ENCODE measurements around the gene ATP6AP2. TPM values are rescaled to one million over a fixed set of nuclear protein-coding genes. Genes with fewer than 3 reads are reported as not detected.

Gene ATP6AP2
- total RNA-seq, 1 experiment from 2014 or later, result 78.7 TPM

- DNase-seq (ENCODE audit: low spot score), result no peak
- TF ChIP-seq TEAD1 (CRISPR knock-in tag; IDR thresholded peaks at IDR 0.05) (no peak), ZNF138 (CRISPR knock-in tag; conservative IDR thresholded peaks at IDR 0.05) (no peak), JUN (CRISPR knock-in tag; IDR thresholded peaks at IDR 0.05) (no peak), MYBL2 (CRISPR knock-in tag; IDR thresholded peaks at IDR 0.05) (no peak), TP53 (CRISPR knock-in tag; IDR thresholded peaks at IDR 0.05) (no peak), NR3C1 (CRISPR knock-in tag; conservative IDR thresholded peaks at IDR 0.05; ENCODE audit: low read depth) (no peak), SMAD3 (CRISPR knock-in tag; IDR thresholded peaks at IDR 0.05; ENCODE audit: borderline replicate concordance) (no peak), PRRX2 (CRISPR knock-in tag; IDR thresholded peaks at IDR 0.05) (no peak), ELF4 (CRISPR knock-in tag; IDR thresholded peaks at IDR 0.05; ENCODE audit: low read depth) (no peak), ZNF232 (CRISPR knock-in tag; IDR thresholded peaks at IDR 0.05) (no peak), JAZF1 (CRISPR knock-in tag; IDR thresholded peaks at IDR 0.05) (no peak), AFF4 (CRISPR knock-in tag; IDR thresholded peaks at IDR 0.05; ENCODE audit: borderline replicate concordance) (no peak), NR1H2 (CRISPR knock-in tag; IDR thresholded peaks at IDR 0.05) (no peak)
- TF ChIP-seq, protein P1, sequence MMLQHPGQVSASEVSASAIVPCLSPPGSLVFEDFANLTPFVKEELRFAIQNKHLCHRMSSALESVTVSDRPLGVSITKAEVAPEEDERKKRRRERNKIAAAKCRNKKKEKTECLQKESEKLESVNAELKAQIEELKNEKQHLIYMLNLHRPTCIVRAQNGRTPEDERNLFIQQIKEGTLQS (CRISPR knock-in tag; conservative IDR thresholded peaks at IDR 0.05), result no peak
- TF ChIP-seq, protein P2, sequence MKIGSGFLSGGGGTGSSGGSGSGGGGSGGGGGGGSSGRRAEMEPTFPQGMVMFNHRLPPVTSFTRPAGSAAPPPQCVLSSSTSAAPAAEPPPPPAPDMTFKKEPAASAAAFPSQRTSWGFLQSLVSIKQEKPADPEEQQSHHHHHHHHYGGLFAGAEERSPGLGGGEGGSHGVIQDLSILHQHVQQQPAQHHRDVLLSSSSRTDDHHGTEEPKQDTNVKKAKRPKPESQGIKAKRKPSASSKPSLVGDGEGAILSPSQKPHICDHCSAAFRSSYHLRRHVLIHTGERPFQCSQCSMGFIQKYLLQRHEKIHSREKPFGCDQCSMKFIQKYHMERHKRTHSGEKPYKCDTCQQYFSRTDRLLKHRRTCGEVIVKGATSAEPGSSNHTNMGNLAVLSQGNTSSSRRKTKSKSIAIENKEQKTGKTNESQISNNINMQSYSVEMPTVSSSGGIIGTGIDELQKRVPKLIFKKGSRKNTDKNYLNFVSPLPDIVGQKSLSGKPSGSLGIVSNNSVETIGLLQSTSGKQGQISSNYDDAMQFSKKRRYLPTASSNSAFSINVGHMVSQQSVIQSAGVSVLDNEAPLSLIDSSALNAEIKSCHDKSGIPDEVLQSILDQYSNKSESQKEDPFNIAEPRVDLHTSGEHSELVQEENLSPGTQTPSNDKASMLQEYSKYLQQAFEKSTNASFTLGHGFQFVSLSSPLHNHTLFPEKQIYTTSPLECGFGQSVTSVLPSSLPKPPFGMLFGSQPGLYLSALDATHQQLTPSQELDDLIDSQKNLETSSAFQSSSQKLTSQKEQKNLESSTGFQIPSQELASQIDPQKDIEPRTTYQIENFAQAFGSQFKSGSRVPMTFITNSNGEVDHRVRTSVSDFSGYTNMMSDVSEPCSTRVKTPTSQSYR (CRISPR knock-in tag; IDR thresholded peaks at IDR 0.05), result no peak
- TF ChIP-seq, protein P3, sequence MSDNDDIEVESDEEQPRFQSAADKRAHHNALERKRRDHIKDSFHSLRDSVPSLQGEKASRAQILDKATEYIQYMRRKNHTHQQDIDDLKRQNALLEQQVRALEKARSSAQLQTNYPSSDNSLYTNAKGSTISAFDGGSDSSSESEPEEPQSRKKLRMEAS (CRISPR knock-in tag; IDR thresholded peaks at IDR 0.05), result no peak
- TF ChIP-seq, protein P4, sequence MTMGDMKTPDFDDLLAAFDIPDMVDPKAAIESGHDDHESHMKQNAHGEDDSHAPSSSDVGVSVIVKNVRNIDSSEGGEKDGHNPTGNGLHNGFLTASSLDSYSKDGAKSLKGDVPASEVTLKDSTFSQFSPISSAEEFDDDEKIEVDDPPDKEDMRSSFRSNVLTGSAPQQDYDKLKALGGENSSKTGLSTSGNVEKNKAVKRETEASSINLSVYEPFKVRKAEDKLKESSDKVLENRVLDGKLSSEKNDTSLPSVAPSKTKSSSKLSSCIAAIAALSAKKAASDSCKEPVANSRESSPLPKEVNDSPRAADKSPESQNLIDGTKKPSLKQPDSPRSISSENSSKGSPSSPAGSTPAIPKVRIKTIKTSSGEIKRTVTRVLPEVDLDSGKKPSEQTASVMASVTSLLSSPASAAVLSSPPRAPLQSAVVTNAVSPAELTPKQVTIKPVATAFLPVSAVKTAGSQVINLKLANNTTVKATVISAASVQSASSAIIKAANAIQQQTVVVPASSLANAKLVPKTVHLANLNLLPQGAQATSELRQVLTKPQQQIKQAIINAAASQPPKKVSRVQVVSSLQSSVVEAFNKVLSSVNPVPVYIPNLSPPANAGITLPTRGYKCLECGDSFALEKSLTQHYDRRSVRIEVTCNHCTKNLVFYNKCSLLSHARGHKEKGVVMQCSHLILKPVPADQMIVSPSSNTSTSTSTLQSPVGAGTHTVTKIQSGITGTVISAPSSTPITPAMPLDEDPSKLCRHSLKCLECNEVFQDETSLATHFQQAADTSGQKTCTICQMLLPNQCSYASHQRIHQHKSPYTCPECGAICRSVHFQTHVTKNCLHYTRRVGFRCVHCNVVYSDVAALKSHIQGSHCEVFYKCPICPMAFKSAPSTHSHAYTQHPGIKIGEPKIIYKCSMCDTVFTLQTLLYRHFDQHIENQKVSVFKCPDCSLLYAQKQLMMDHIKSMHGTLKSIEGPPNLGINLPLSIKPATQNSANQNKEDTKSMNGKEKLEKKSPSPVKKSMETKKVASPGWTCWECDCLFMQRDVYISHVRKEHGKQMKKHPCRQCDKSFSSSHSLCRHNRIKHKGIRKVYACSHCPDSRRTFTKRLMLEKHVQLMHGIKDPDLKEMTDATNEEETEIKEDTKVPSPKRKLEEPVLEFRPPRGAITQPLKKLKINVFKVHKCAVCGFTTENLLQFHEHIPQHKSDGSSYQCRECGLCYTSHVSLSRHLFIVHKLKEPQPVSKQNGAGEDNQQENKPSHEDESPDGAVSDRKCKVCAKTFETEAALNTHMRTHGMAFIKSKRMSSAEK (CRISPR knock-in tag; IDR thresholded peaks at IDR 0.05; ENCODE audit: borderline replicate concordance), result no peak
- TF ChIP-seq, protein P5, sequence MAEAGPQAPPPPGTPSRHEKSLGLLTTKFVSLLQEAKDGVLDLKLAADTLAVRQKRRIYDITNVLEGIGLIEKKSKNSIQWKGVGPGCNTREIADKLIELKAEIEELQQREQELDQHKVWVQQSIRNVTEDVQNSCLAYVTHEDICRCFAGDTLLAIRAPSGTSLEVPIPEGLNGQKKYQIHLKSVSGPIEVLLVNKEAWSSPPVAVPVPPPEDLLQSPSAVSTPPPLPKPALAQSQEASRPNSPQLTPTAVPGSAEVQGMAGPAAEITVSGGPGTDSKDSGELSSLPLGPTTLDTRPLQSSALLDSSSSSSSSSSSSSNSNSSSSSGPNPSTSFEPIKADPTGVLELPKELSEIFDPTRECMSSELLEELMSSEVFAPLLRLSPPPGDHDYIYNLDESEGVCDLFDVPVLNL (CRISPR knock-in tag; IDR thresholded peaks at IDR 0.05; ENCODE audit: borderline replicate concordance, low read depth), result no peak
- ATAC-seq, result no peak
- H3K36me3 Mint-ChIP-seq, result no peaks in the 10 kb centered on the region
- POLR2A ChIA-PET, result no interaction called here
- H3K4me3 Mint-ChIP-seq, result no peak overlapping the region
- peaks cover 9% of the 10 kb centered on the region; the same call in 1 of the 2 replicates for H3K27me3 Mint-ChIP-seq (ENCODE audit: low read depth)
- CTCF ChIA-PET, result interaction anchor here (0.5 to 1.4 kb wide), 3 partner anchors 213 to 700 kb away, joined by 3 to 5 read pairs (median 4); no protein-coding TSS in a partner anchor
- no peak overlapping the region for H3K27ac Mint-ChIP-seq
- peaks cover 26% of the 10 kb centered on the region for H3K4me1 Mint-ChIP-seq
- H3K9me3 Mint-ChIP-seq, result no peaks in the 10 kb centered on the region
Observed at GRCh38 chrX:40542208-40542607, 38.6 kb upstream of the ATP6AP2 start.
